Common myeloid progenitor, CD34-positive (primary cell): ENCODE measurements around the gene TYK2.

Experiments used
- CTCF ChIA-PET: fragments of 350-600 bp; sonication (Branson Sonifier 250); formaldehyde crosslinking; loops from one replicate; lab custom pipeline; 2021; ENCODE audit warnings: antibody characterized with exemption; lab: Charles Lee
- POLR2A ChIA-PET: fragments of 350-600 bp; sonication (Branson Sonifier 250); formaldehyde crosslinking; loops from one replicate; lab custom pipeline; 2021; ENCODE audit warnings: antibody characterized with exemption; lab: Charles Lee
- DNase-seq, 3 donors: peaks; one replicate each; pipeline versions ENCODE4 v3.0.0 to v3.0.0-alpha.2; 2013
- H3K27ac ChIP-seq, 2 experiments: 1 replicate in 1 of 2; 2 replicates in 1 of 2; pipeline ENCODE4 v1.7.0; 2013; ENCODE audit warnings: inconsistent platforms in 2 of 2, low read length in 2 of 2, mild to moderate bottlenecking in 2 of 2, low read depth in 1 of 2, moderate library complexity in 1 of 2; ENCODE audit not compliant: severe bottlenecking in 2 of 2, insufficient read depth in 1 of 2, poor library complexity in 1 of 2
- H3K27me3 ChIP-seq, 5 experiments: replicated peaks in 2 of 5; 1 replicate in 3 of 5; 2 replicates in 2 of 5; pipeline versions ENCODE4 v1.6.1 to v1.7.0; 2013; ENCODE audit warnings: low read length in 4 of 5, mild to moderate bottlenecking in 2 of 5, moderate library complexity in 2 of 5, inconsistent platforms in 1 of 5; ENCODE audit not compliant: insufficient read depth in 5 of 5, control insufficient read depth in 4 of 5
- H3K36me3 ChIP-seq, 4 experiments: 1 replicate in 2 of 4; 2 replicates in 2 of 4; pipeline versions ENCODE4 v1.6.1 to v1.7.0; 2013; ENCODE audit warnings: low read length in 3 of 4, control low read depth in 1 of 4, mild to moderate bottlenecking in 1 of 4; ENCODE audit not compliant: control insufficient read depth in 4 of 4, insufficient read depth in 4 of 4
- H3K4me1 ChIP-seq, 4 experiments: 1 replicate in 3 of 4; 2 replicates in 1 of 4; pipeline versions ENCODE4 v1.6.1 to v1.7.1; 2013; ENCODE audit warnings: low read length in 3 of 4, mild to moderate bottlenecking in 3 of 4, control low read depth in 1 of 4, inconsistent platforms in 1 of 4, moderate library complexity in 1 of 4; ENCODE audit not compliant: control insufficient read depth in 4 of 4, insufficient read depth in 4 of 4; ENCODE audit errors: control extremely low read depth in 1 of 4
- H3K4me3 ChIP-seq, 7 experiments: 1 replicate in 4 of 7; 2 replicates in 3 of 7; pipeline versions ENCODE4 v1.5.1 to v1.7.0; 2013; ENCODE audit warnings: mild to moderate bottlenecking in 7 of 7, low read length in 6 of 7, moderate library complexity in 6 of 7, inconsistent platforms in 2 of 7, low read depth in 2 of 7, control low read depth in 1 of 7; ENCODE audit not compliant: insufficient read depth in 4 of 7, control insufficient read depth in 1 of 7; ENCODE audit errors: extremely low read depth in 1 of 7
- H3K9me3 ChIP-seq, 5 experiments: 1 replicate in 4 of 5; 2 replicates in 1 of 5; pipeline versions ENCODE4 v1.6.1 to v1.7.1; 2013; ENCODE audit warnings: low read length in 4 of 5, mild to moderate bottlenecking in 2 of 5, inconsistent platforms in 1 of 5, low read depth in 1 of 5, moderate library complexity in 1 of 5; ENCODE audit not compliant: control insufficient read depth in 4 of 5, insufficient read depth in 2 of 5; ENCODE audit errors: control extremely low read depth in 1 of 5
- WGBS: methylation state at CpG from one replicate; pipeline ENCODE4 v1.1.5; 2013; ENCODE audit not compliant: insufficient coverage; 5-methylcytosine and 5-hydroxymethylcytosine counted together

TYK2 gene

GRCh38 chr19:10421240-10422045 is 41.1 kb upstream of the TYK2 start:
- ChIA-PET CTCF (interaction anchor here (0.9 to 2.5 kb wide), 6 partner anchors 9 to 32 kb away, joined by 4 to 8 read pairs (median 5); partner anchors contain the start of gene CDC37), POLR2A (no interaction called here)
- Histone ChIP-seq H3K36me3 (no peaks in the 10 kb centered on the region), H3K27me3 (peaks cover 4 to 83% (median 34%) of the 10 kb centered on the region in 5 experiments), H3K9me3 (no peaks in the 10 kb centered on the region), H3K4me1 (peaks cover 8 to 78% (median 67%) of the 10 kb centered on the region in 4 experiments), H3K4me3 (no peak overlapping the region), H3K27ac (no peak overlapping the region)
- no peak for DNase-seq
- WGBS: 33% methylated on average over 10 of the region's 17 CpGs

GRCh38 chr19:10420444-10421239 is 40.3 kb upstream of the TYK2 start, which contains the start of gene PDE4A:
PDE4A (plus strand) TSS chr19:10420538; CDS start chr19:10420765, 227 bp downstream.
- ChIA-PET CTCF (interaction anchor here (0.9 to 2.5 kb wide), 6 partner anchors 8 to 33 kb away, joined by 4 to 8 read pairs (median 5); partner anchors contain the start of gene CDC37), POLR2A (interaction anchor here (0.6 kb wide), 1 partner anchor 389 kb away, joined by 3 read pairs; no protein-coding TSS in a partner anchor)
- Histone ChIP-seq H3K4me1 (peaks cover 11 to 81% (median 68%) of the 10 kb centered on the region in 4 experiments), H3K9me3 (no peaks in the 10 kb centered on the region), H3K27ac (no peak within 1 kb of the TSS), H3K36me3 (no peaks in the 10 kb centered on the region), H3K27me3 (peaks cover 4 to 84% (median 34%) of the 10 kb centered on the region in 5 experiments), H3K4me3 (peak within 1 kb of the TSS in 6 of 7 experiments; percentile 2 to 51 (median 42))
- 1% methylated on average over 83 of the region's 104 CpGs for WGBS
- DNase-seq: peak in 2 of 3 donors; percentile 71 to 75

- no peaks in the 10 kb centered on the region for H3K9me3 ChIP-seq
- under 1% methylated on average over 43 of the region's 61 CpGs for WGBS
- no peaks in the 10 kb centered on the region for H3K36me3 ChIP-seq
- no peak overlapping the region for H3K27ac ChIP-seq
- ChIA-PET POLR2A (interaction anchor here (0.6 kb wide), 1 partner anchor 388 kb away, joined by 3 read pairs; no protein-coding TSS in a partner anchor), CTCF (interaction anchor here (2.5 to 7.7 kb wide), 2 partner anchors 14 to 15 kb away, joined by 8 to 102 read pairs; partner anchors contain the start of gene CDC37)
- H3K27me3 ChIP-seq: peaks cover 4 to 84% (median 34%) of the 10 kb centered on the region in 5 experiments
- peaks cover 11 to 75% (median 61%) of the 10 kb centered on the region in 4 experiments for H3K4me1 ChIP-seq
- DNase-seq: peak in 2 of 3 donors; percentile 82 to 85
- peak overlapping the region in 6 of 7 experiments; percentile 2 to 51 (median 39) for H3K4me3 ChIP-seq
Measured at GRCh38 chr19:10419646-10420443, 39.5 kb upstream of the TYK2 start.

GRCh38 chr19:10419200-10419645 is 38.9 kb upstream of the TYK2 start:
- no peak for DNase-seq
- H3K27me3 ChIP-seq: peaks cover 4 to 77% (median 34%) of the 10 kb centered on the region in 5 experiments

GRCh38 chr19:10418485-10419199 is 38.3 kb upstream of the TYK2 start:
- Histone ChIP-seq H3K27ac (no peak overlapping the region), H3K4me3 (peak overlapping the region in 3 of 7 experiments; percentile 26 to 47 (median 42)), H3K4me1 (peaks cover 7 to 63% (median 49%) of the 10 kb centered on the region in 4 experiments), H3K27me3 (peaks cover 4 to 73% (median 34%) of the 10 kb centered on the region in 5 experiments), H3K9me3 (peaks cover 0 to 4% (median 0%) of the 10 kb centered on the region in 5 experiments), H3K36me3 (no peaks in the 10 kb centered on the region)
- WGBS: 8% methylated on average over 7 of the region's 32 CpGs
- peak in 2 of 3 donors; percentile 53 to 59 for DNase-seq
- POLR2A ChIA-PET: interaction anchor here (1.0 kb wide), 2 partner anchors 9 to 16 kb away, joined by 3 read pairs; partner anchors contain the start of gene CDC37
- CTCF ChIA-PET: interaction anchor here (0.6 to 7.7 kb wide), 14 partner anchors 9 to 158 kb away, joined by 3 to 102 read pairs (median 4); partner anchors contain the start of genes CDC37 and ICAM1

More at GRCh38 chr19:10419200-10419645, 38.9 kb upstream of the TYK2 start:
- WGBS: under 1% methylated on average over 20 of the region's 40 CpGs
- Histone ChIP-seq H3K36me3 (no peaks in the 10 kb centered on the region), H3K27ac (no peak overlapping the region), H3K4me1 (peaks cover 9 to 69% (median 55%) of the 10 kb centered on the region in 4 experiments), H3K9me3 (peaks cover 0 to 4% (median 0%) of the 10 kb centered on the region in 5 experiments), H3K4me3 (peak overlapping the region in 6 of 7 experiments; percentile 2 to 51 (median 42))
- CTCF ChIA-PET: interaction anchor here (0.6 to 7.7 kb wide), 3 partner anchors 14 to 84 kb away, joined by 3 to 102 read pairs (median 5); partner anchors contain the start of gene CDC37
- POLR2A ChIA-PET: no interaction called here
